GF-D8 (cell line): ENCODE data around the gene GPR17.

Source experiments
- DNase-seq: peaks from one replicate; lab custom pipeline; 2025; lab: John Stamatoyannopoulos, UW

GPR17 gene

GRCh38 chr2:127641846-127642507 lies 4.0 kb upstream of the GPR17 start:
- DNase-seq: no peak

- DNase-seq: no peak
These were observed 3.1 kb upstream of the GPR17 start for GRCh38 chr2:127642706-127643438.

- no peak for DNase-seq
These were observed 2.4 kb upstream of the GPR17 start for GRCh38 chr2:127643439-127644065.

DNA sequence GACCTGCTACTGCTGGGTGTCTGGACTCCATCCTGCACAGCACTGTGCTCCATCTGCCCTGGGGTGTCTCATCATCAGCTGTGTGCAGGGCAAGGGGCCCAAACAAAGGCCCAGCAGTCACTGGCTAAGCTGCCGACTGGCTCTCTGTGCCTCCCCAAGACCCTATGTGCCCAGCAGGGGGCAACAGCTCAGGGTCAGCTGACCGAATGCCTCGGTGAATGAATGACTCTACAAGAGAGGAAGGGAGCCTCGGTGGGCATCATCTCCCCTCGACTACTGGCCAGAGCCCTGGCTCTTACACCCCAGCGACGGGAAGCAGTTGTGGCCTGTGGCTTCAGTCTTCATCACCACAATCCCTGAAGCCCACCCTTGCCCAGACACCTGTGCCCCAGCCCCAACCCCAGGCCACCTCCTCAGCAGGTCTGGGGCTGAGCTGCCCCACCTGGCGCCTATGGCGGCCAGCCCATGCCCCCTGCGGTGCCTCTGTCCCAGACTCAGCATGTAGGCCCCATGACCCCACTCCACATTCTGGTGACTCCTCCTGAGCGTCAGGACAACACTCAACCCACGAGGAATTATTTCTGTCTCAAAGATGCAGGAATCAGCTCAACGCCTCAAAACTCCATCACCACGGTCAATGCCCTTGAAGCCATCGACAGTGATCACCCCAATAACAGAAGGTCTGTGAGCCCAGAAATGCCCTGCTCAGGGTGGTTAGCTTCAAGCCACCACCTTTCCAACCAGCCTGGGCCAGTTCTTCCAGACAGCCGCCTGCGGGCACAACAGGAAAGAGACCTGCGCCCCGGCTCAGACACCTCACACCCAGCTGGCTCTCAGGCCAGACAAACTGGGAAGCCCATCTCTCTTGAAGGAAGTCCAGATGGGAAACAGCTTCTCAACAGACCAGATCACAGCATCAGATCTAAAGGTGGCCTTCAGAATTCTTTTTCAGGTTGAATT lies 1.6 kb upstream of the GPR17 start:
- DNase-seq: no peak

DNA sequence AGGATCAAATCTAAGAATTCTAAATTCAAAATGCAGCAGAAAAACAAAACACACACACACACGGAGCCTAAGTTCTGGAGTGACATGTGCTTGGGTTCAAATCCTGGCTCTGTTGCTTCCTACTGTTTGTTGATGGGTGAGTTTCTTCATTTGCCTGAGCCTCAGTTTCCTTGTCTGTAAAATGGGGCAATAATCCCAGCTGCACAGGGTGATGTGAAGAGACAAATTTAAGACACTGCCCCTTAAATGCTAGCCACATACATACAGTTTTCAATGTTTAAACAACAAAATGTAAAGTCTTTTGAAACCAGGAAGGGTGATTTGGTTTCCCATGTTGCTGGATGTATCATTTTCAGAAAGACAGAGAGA lies 943 bp upstream of the GPR17 start:
- no peak for DNase-seq

DNA sequence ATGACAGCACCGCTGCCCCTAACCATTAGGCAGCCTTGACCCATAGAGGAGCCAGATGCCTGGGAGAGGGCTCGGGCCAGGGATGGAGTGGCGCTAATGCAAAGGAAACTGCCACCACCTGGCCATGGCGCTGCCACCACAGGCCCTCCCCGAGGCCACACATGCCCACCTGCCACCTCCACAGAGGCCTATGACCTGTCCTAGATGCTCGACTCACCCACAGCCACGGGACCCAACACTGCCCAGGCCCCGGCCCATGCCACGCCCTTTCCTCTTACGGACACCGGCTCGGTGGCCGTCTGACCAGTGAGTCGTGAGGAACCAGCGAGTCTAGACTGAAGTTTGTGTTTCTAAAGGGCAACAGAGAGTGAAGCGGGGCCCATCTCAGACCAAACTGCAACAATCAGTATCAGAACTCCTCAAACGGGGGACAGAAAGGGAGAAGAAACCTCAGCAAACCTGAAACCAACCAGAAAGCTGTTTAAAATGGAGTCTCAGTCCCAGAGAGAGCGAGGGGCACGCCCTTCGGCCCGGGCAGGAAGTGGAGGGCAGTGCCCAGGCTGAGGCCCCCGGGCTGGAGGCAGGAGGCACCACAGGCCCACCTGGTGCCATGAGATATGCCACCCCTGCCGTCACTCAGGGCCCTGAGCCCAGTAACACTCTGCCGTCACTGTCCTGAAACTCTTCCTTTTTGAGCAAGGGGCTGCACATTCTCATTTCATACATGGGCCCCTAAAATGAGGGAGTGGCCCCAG lies 711 bp downstream of the GPR17 start:
- DNase-seq: no peak

DNA sequence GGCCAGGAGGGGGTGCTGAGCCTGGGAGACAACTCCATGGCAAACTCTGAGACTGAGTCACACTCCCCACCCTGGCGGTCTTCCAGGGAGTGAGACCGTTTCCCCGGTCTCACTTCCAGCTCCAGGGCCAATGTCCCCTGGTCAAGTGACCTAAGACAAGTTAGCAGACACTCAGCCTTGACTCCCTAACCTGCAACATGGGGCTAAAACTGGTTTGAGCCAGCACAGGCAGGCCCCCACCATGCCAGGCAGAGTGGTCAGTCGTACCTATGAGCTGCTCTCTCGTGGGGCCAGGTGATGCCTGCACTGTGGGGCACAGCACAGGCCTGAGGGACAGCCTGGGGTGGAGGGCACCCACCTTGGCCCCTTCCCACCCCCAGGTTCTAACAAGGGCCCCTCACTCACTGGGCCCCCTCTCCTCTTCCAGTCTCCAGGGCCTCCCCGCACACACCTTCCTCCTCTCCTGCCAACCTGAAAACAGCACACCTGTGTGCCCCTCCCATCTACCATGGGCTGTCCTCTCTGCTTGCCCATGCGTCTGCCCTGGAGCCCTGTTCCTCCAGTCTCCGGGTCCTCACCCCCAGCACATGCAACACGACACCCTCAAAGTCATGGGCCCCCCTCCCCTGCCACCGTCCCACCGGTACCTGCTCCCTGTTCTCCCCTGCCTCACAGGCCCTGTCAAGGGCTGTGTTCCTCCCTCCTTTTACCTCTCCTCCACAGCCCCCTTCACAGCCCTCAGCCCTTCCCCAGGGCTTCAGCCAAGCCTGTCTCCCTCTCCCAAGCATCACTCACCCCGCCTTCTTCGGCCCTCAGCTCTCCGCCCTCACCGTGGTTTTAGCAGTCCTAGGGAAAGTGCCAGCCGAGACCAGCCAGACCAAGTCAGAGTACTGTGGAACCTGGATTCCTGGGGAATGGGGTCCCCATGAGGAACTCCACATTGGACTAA lies 1.6 kb downstream of the GPR17 start:
- no peak for DNase-seq

DNA sequence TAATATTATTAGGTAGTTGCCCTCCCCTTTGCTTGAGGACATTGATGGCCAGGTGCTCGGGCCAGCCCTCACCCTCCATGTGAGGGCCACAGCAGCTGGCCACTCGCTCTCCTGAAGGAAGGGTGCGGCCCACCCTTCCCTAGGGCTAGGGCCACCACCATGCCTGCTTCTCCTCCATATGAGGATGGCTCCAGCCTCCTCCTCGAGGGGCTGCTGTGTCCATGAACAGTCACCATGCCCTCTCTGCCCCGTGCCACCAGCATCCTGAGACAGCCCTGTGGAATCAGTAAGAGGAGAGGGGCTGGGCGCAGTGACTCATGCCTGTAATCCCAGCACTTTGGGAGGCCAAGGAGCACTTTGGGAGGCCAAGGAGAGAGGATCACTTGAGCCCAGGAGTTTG lies 2.4 kb downstream of the GPR17 start:
- no peak for DNase-seq

DNA sequence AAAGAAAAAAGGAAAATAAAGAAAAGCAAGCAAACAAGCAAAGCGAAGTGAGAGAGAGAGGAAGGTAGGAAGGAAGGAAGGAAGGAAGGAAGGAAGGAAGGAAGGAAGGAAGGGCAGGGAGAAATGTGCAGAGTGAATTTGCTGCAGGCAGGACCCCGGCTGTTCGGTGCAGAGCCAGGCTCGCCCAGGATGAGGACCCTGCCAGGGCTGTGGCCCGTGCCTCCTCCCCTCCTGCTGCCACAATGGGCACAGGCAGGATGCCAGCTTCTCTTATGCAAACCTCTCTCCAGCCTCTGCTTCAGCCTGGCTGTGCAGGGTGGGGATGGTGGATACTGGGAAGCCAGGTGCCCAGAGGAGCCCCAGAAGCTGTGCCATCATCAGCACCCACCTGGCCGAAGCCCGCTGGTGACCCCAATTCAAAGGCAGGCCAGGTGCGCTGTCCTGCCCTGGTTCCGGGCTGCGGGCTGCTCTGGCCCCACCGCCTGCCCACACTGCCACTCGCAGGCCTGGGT lies 3.2 kb downstream of the GPR17 start:
- DNase-seq: peak; percentile 1

GRCh38 chr2:127649684-127650040 lies 3.7 kb downstream of the GPR17 start:
- peak; percentile 32 for DNase-seq

- DNase-seq: no peak
These were observed 4.3 kb downstream of the GPR17 start for GRCh38 chr2:127650041-127650784.

GRCh38 chr2:127650785-127651380 lies 4.9 kb downstream of the GPR17 start:
- no peak for DNase-seq

GRCh38 chr2:127651381-127651809 lies 5.4 kb downstream of the GPR17 start:
- DNase-seq: no peak

DNA sequence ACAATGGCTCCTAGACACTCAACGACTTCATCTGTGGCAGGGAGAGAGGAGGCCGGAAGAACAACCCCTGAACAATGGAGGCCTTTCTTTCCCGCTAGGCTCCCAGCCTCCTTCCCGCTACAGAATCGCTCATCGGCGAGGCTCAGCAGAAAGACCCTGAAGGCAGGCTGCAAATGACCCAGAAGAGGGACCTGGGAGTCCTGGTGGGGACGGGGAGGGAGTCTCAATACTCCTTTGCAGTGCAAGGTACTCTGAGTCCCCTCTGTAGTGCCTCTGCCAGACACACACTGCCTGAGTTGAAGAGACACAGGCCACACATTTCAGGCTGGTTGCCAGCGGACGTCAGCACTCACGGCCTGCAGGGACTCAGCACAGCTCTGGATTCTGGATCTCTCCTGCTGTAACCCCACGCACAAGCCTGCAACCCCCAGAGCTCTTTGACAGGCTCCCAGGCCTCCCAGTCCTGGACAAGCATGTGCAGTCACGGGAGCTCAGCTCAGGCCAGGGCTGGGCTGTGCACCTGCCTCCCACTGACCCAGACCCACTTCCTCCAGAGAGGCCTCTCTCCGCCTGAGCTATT lies 6.1 kb downstream of the GPR17 start:
- DNase-seq: no peak

- DNase-seq: no peak
These were observed 6.9 kb downstream of the GPR17 start for GRCh38 chr2:127652786-127653357.

DNA sequence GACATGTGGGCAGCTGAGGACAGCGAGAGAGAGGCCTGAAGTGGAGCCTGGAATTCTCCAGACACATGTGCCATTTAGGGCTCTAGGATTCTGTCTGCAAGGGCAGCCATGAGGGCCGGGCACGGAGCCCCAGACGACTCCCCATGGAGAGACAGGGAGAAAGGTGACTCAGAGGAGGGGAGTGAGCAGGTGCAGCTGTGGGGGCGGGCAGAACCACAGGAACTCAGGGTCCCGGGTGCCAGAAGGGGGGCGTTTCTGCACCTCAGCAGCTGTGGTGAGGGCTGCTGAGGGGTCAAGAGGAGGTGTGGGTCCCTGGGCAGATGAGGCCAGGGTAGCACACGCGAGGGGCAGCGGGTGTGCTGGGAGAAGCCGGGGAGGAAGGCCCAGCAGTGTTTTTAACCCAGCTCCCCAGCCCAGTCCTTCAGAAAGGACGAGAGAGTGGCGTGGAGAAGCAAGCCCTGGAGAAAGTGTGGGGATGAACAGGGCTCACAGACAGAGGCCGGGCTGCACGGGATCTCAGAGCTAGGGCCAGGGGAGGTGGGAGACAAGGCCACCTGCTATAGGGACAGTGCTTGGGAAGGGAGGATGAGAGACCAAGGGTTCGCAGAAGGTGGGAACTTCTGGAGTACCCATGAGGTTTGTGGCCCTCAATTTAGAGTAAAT lies 7.6 kb downstream of the GPR17 start:
- no peak for DNase-seq

DNA sequence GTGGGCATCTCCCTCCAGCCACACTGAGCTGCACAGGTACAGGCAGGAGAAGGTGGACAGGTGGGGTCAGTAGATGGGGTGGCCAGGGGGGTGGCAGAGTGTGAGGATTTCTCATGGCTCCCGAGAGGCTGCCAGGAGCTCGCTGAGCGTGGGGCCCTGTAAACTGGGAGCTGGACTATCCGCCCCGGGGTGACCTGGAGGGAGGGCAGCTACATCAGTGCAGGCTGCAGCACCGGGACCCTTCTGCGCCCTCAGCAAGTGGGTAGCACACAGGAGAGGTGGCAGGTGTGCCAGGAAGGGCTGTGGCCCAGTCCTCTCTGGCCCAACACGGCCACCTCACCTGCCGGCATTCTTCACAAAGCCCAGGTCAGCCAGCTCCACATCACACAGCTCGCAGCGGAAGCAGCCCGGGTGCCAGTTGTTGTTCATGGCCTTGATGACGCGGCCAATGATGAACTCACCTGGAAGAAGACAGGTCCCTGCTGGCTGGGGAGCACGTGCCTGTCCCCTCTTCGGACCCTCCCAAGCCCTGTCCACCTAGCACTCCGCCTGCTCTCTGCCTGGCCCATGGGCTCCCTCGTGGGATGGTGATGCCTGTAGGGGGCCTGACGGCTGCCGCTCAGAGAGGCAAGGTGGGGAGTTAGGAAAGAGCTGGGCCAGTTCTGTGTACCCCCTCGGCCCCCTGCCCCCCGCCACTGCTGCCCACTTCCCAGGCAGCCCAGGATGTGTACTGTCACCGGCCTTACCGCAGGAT lies 8.3 kb downstream of the GPR17 start:
- no peak for DNase-seq
